PC-3 (cell line): ENCODE data around the gene MICALL2. TPM values are rescaled to one million over a fixed set of nuclear protein-coding genes. Genes with fewer than 3 reads are reported as not detected.

Source experiments
- ATAC-seq: fragments of 200-7000 bp; cut with Tn5 transposase; 2 replicates; pipeline ENCODE4 v1.9.1; 2020; ENCODE audit warnings: mild to moderate bottlenecking, moderate library complexity
- BruUV-seq: library from RNA; stranded (reverse); fragments of 400-500 nt; replicated peaks from 2 replicates; lab custom pipeline; 2021; lab: Mats Ljungman, UMichigan
- CTCF ChIA-PET: fragments of 300-600 bp; sonication (Branson Sonifier 250); formaldehyde crosslinking; loops from one replicate; lab custom pipeline; 2022; ENCODE audit warnings: antibody characterized with exemption; lab: Charles Lee
- POLR2A ChIA-PET: fragments of 300-600 bp; sonication (Branson Sonifier 250); formaldehyde crosslinking; loops from one replicate; lab custom pipeline; 2022; ENCODE audit warnings: antibody characterized with exemption; ENCODE audit not compliant: unreplicated experiment; lab: Charles Lee
- DNase-seq: peaks from one replicate; pipeline ENCODE4 v3.0.0-alpha.2; 2015
- H2AFZ ChIP-seq: fragments of 300-600 bp; sonication (generic); 2 replicates; pipeline ENCODE4 v1.6.0; 2016; ENCODE audit warnings: antibody characterized with exemption, low read length
- H3F3A ChIP-seq: fragments of 300-600 bp; sonication (generic); one replicate; pipeline ENCODE4 v1.6.0; 2017; ENCODE audit warnings: antibody characterized with exemption, low read length, control low read depth, mild to moderate bottlenecking; ENCODE audit not compliant: unreplicated experiment
- H3K27ac ChIP-seq: fragments of 300-600 bp; sonication (generic); 2 replicates; pipeline ENCODE4 v1.5.1; 2016; ENCODE audit warnings: mild to moderate bottlenecking, low read length
- H3K27me3 ChIP-seq: fragments of 300-600 bp; sonication (generic); 2 replicates; pipeline ENCODE4 v1.6.1; 2016; ENCODE audit warnings: low read length, mixed read lengths
- H3K36me3 ChIP-seq: fragments of 300-600 bp; sonication (generic); 2 replicates; pipeline ENCODE4 v1.6.1; 2016; ENCODE audit warnings: low read depth, mixed run types, low read length, mixed read lengths
- H3K4me1 ChIP-seq: fragments of 300-600 bp; sonication (generic); 2 replicates; pipeline ENCODE4 v1.5.1; 2016; ENCODE audit warnings: low read length; ENCODE audit not compliant: insufficient read depth
- H3K4me2 ChIP-seq: fragments of 300-600 bp; sonication (generic); 2 replicates; pipeline ENCODE4 v1.6.0; 2016; ENCODE audit warnings: low read length
- H3K4me3 ChIP-seq: fragments of 300-600 bp; sonication (generic); 2 replicates; pipeline ENCODE4 v1.5.1; 2016; ENCODE audit warnings: mild to moderate bottlenecking, low read length, mixed read lengths
- H3K79me2 ChIP-seq: fragments of 300-600 bp; sonication (generic); 2 replicates; pipeline ENCODE4 v1.6.1; 2017; ENCODE audit warnings: low read length, mixed read lengths
- H3K9ac ChIP-seq: fragments of 300-600 bp; sonication (generic); 2 replicates; pipeline ENCODE4 v1.6.0; 2016; ENCODE audit warnings: mild to moderate bottlenecking, low read length
- H3K9me2 ChIP-seq: fragments of 300-600 bp; sonication (generic); replicated peaks from 2 replicates; pipeline ENCODE4 v1.6.1; 2016; ENCODE audit warnings: mixed run types, low read length, mixed read lengths
- H3K9me3 ChIP-seq: fragments of 300-600 bp; sonication (generic); 2 replicates; pipeline ENCODE4 v1.6.1; 2016; ENCODE audit warnings: low read length, mixed read lengths
- H4K20me1 ChIP-seq: fragments of 300-600 bp; sonication (generic); 2 replicates; pipeline ENCODE4 v1.6.1; 2016; ENCODE audit warnings: low read length, mixed read lengths
- CTCF ChIP-seq: fragments of 300-600 bp; sonication (generic); conservative IDR thresholded peaks from 2 replicates; pipeline ENCODE4 v1.5.1; 2017; ENCODE audit warnings: antibody characterized with exemption, low read depth, mild to moderate bottlenecking, low read length
- EZH2 ChIP-seq: fragments of 300-600 bp; sonication (generic); IDR thresholded peaks from one replicate; pipeline ENCODE4 v1.6.1; 2017; ENCODE audit warnings: antibody characterized with exemption, mild to moderate bottlenecking, low read length; ENCODE audit not compliant: unreplicated experiment
- EZH2phosphoT487 ChIP-seq: fragments of 300-600 bp; sonication (generic); IDR thresholded peaks from 2 replicates; pipeline ENCODE4 v1.6.1; 2018; ENCODE audit warnings: mild to moderate bottlenecking, antibody characterized with exemption, low read length, borderline replicate concordance
- intact Hi-C: fragments of 100-400 bp; cut with micrococcal nuclease; formaldehyde crosslinking; loops from 2 replicates; pipeline ENCODE4 v1.9.0; 2023
- total RNA-seq: library from RNA; depleted of rRNA; stranded (reverse); fragments of >200 nt; gene quantifications from 2 replicates; pipeline ENCODE4 v1.2.3, GENCODE V29; 2014

Gene MICALL2
- total RNA-seq, 1 experiment from 2014 or later: 52.8 TPM

GRCh38 chr7:1475393-1475792, 16.1 kb upstream of the MICALL2 start:
- H3K36me3 ChIP-seq: peaks cover 11% of the 10 kb centered on the region; the same call in 1 of the 2 replicates
- CTCF ChIA-PET: no interaction called here
- no peak for ATAC-seq

GRCh38 chr7:1474736-1475135, 15.5 kb upstream of the MICALL2 start:
- H3K9ac ChIP-seq: no peak overlapping the region
- H3K9me3 ChIP-seq: no peaks in the 10 kb centered on the region
- CTCF ChIA-PET: interaction anchor here (1.3 kb wide), 1 partner anchor 36 kb away, joined by 4 read pairs; no protein-coding TSS in a partner anchor
- H3K9me2 ChIP-seq: no peaks in the 10 kb centered on the region
- H3K4me2 ChIP-seq: no peak overlapping the region
- no TSS peak for BruUV-seq
- H2AFZ ChIP-seq: no peak overlapping the region
- POLR2A ChIA-PET: no interaction called here
- H3K36me3 ChIP-seq: peaks cover 11% of the 10 kb centered on the region; the same call in 1 of the 2 replicates
- H3F3A ChIP-seq: no peaks in the 10 kb centered on the region
- H3K27ac ChIP-seq: no peak overlapping the region
- DNase-seq (no peak), ATAC-seq (no peak)
- H3K4me3 ChIP-seq: no peak overlapping the region
- no peaks in the 10 kb centered on the region for H4K20me1 ChIP-seq
- H3K79me2 ChIP-seq: no peaks in the 10 kb centered on the region
- intact Hi-C loops: loop anchor here (1.0 kb wide), 1 partner anchor 15 kb away; the partner anchor contains the start of gene MICALL2
- no peaks in the 10 kb centered on the region for H3K4me1 ChIP-seq
- H3K27me3 ChIP-seq: no peaks in the 10 kb centered on the region
- TF ChIP-seq EZH2: no peak
- TF ChIP-seq EZH2phosphoT487: no peak
- TF ChIP-seq CTCF: no peak

More at GRCh38 chr7:1475393-1475792, 16.1 kb upstream of the MICALL2 start:
- DNase-seq: no peak
- no peaks in the 10 kb centered on the region for H3K4me1 ChIP-seq
- no peaks in the 10 kb centered on the region for H3F3A ChIP-seq
- intact Hi-C loops: no loop called here
- H3K9me2 ChIP-seq: no peaks in the 10 kb centered on the region
- H2AFZ ChIP-seq: no peak overlapping the region
- no peak for TF ChIP-seq EZH2phosphoT487
- TF ChIP-seq CTCF: no peak
- TF ChIP-seq EZH2: no peak
- H3K27ac ChIP-seq: no peak overlapping the region
- no TSS peak for BruUV-seq
- H3K9ac ChIP-seq: no peak overlapping the region
- H4K20me1 ChIP-seq: no peaks in the 10 kb centered on the region
- H3K79me2 ChIP-seq: no peaks in the 10 kb centered on the region
- H3K9me3 ChIP-seq: no peaks in the 10 kb centered on the region
- no peak overlapping the region for H3K4me2 ChIP-seq
- POLR2A ChIA-PET: no interaction called here
- H3K4me3 ChIP-seq: no peak overlapping the region
- H3K27me3 ChIP-seq: no peaks in the 10 kb centered on the region

- CTCF ChIA-PET: interaction anchor here (1.3 kb wide), 1 partner anchor 35 kb away, joined by 4 read pairs; no protein-coding TSS in a partner anchor
- no peaks in the 10 kb centered on the region for H3K79me2 ChIP-seq
- no peaks in the 10 kb centered on the region for H3K9me2 ChIP-seq
- H3K9ac ChIP-seq: no peak overlapping the region
- no TSS peak for BruUV-seq
- no peaks in the 10 kb centered on the region for H3K4me1 ChIP-seq
- DNase-seq (peak; percentile 81), ATAC-seq (peak; percentile 84)
- H4K20me1 ChIP-seq: no peaks in the 10 kb centered on the region
- H3K9me3 ChIP-seq: no peaks in the 10 kb centered on the region
- H3F3A ChIP-seq: no peaks in the 10 kb centered on the region
- POLR2A ChIA-PET: no interaction called here
- TF ChIP-seq CTCF (peak; percentile 78), EZH2 (no peak)
- H3K4me3 ChIP-seq: no peak overlapping the region
- H3K27ac ChIP-seq: no peak overlapping the region
- intact Hi-C loops: loop anchor here (1.0 kb wide), 1 partner anchor 15 kb away; the partner anchor contains the start of gene MICALL2
- peaks cover 11% of the 10 kb centered on the region; the same call in 1 of the 2 replicates for H3K36me3 ChIP-seq
- H3K27me3 ChIP-seq: no peaks in the 10 kb centered on the region
- H2AFZ ChIP-seq: no peak overlapping the region
- no peak overlapping the region for H3K4me2 ChIP-seq
Observed at GRCh38 chr7:1473864-1474512, 14.7 kb upstream of the MICALL2 start.
